Tibial nerve (tissue), 4 donors: Measurements from ENCODE around the gene MCRIP1. TPM values are rescaled to one million over a fixed set of nuclear protein-coding genes. Genes with fewer than 3 reads are reported as not detected.

ENCODE experiments used
- DNase-seq, 2 donors: peaks; one replicate each; pipeline ENCODE4 v3.0.0-alpha.2; 2019; ENCODE audit warnings: low spot score in 2 of 2
- H3K27ac ChIP-seq, 4 donors: fragments of 200-600 bp; sonication (generic) in 3 of 4; one replicate each; pipeline ENCODE4 v1.5.1; 2017 to 2019; ENCODE audit warnings: mild to moderate bottlenecking in 1 of 4
- H3K27me3 ChIP-seq, 2 donors: fragments of 200-600 bp; sonication (generic) in 1 of 2; one replicate each; pipeline versions ENCODE4 v1.5.1 to v1.6.0; 2017 to 2019
- H3K36me3 ChIP-seq, 3 donors: fragments of 200-600 bp; sonication (generic); one replicate each; pipeline ENCODE4 v1.5.1; 2018 to 2019
- H3K4me1 ChIP-seq, 4 donors: fragments of 200-600 bp; sonication (generic) in 3 of 4; one replicate each; pipeline ENCODE4 v1.5.1; 2017 to 2019
- H3K4me3 ChIP-seq, 4 donors: fragments of 200-600 bp; sonication (generic) in 3 of 4; one replicate each; pipeline ENCODE4 v1.5.1; 2017 to 2019; ENCODE audit warnings: mild to moderate bottlenecking in 1 of 4, moderate library complexity in 1 of 4
- H3K9me3 ChIP-seq, 4 donors: fragments of 200-600 bp; sonication (generic) in 3 of 4; one replicate each; pipeline ENCODE4 v1.5.1; 2017 to 2019
- CTCF ChIP-seq, 5 experiments: fragments of 200-600 bp in 3 of 5; fragments of 450-650 bp in 2 of 5; sonication (generic) in 3 of 5; IDR thresholded peaks; one replicate each; pipeline ENCODE4 v1.5.1; 2016 to 2019; ENCODE audit warnings: antibody characterized with exemption in 5 of 5, mild to moderate bottlenecking in 3 of 5, moderate library complexity in 2 of 5
- EP300 ChIP-seq, 2 donors: sonication (generic); formaldehyde crosslinking; IDR thresholded peaks; one replicate each; pipeline ENCODE4 v1.6.1; 2017; ENCODE audit warnings: antibody characterized with exemption in 2 of 2, mild to moderate bottlenecking in 1 of 2
- POLR2A ChIP-seq, 2 donors: fragments of 450-650 bp; IDR thresholded peaks; one replicate each; pipeline ENCODE4 v1.6.1; 2017; ENCODE audit warnings: antibody characterized with exemption in 2 of 2, mild to moderate bottlenecking in 2 of 2, moderate library complexity in 2 of 2
- WGBS, 2 donors: methylation state at CpG; one replicate each; pipeline ENCODE4 v1.1.5; 2018; 5-methylcytosine and 5-hydroxymethylcytosine counted together
- total RNA-seq, 4 donors: library from RNA; depleted of rRNA; stranded (reverse); fragments of >200 nt; gene quantifications; one replicate each; pipeline ENCODE4 v1.1.0, GENCODE V29; 2016

Gene MCRIP1
- total RNA-seq, 4 donors from 2014 or later = 78.7 to 105 (median 92.5) TPM

GRCh38 chr17:81854974-81855774 is 22.1 kb upstream of the MCRIP1 start:
- H3K27ac ChIP-seq = no peak overlapping the region
- no peaks in the 10 kb centered on the region for H3K9me3 ChIP-seq
- no peak for DNase-seq
- H3K27me3 ChIP-seq = no peaks in the 10 kb centered on the region
- H3K36me3 ChIP-seq = peaks cover 0 to 89% (median 40%) of the 10 kb centered on the region in 3 donors
- 68 to 74% methylated on average over 29 of the region's 29 CpGs for WGBS, 2 donors
- no peak overlapping the region for H3K4me3 ChIP-seq
- peaks cover 0 to 46% (median 19%) of the 10 kb centered on the region in 4 donors for H3K4me1 ChIP-seq
- TF ChIP-seq POLR2A (IDR thresholded peaks at IDR 0.05) = no peak
- TF ChIP-seq CTCF (IDR thresholded peaks at IDR 0.05) = no peak
- TF ChIP-seq EP300 (IDR thresholded peaks at IDR 0.05) = no peak

GRCh38 chr17:81852237-81852636 is 19.1 kb upstream of the MCRIP1 start:
- no peaks in the 10 kb centered on the region for H3K27me3 ChIP-seq
- no peak overlapping the region for H3K27ac ChIP-seq
- TF ChIP-seq POLR2A (IDR thresholded peaks at IDR 0.05) (no peak), CTCF (IDR thresholded peaks at IDR 0.05) (no peak), EP300 (IDR thresholded peaks at IDR 0.05) (no peak)
- 86 to 91% methylated on average over 8 to 12 of the region's 12 CpGs for WGBS, 2 donors
- DNase-seq = no peak
- H3K36me3 ChIP-seq = peaks cover 0 to 95% (median 45%) of the 10 kb centered on the region in 3 donors
- peaks cover 0 to 21% (median 2%) of the 10 kb centered on the region in 4 donors for H3K4me1 ChIP-seq
- H3K4me3 ChIP-seq = no peak overlapping the region
- no peaks in the 10 kb centered on the region for H3K9me3 ChIP-seq

GRCh38 chr17:81851423-81851822 is 18.3 kb upstream of the MCRIP1 start:
- no peaks in the 10 kb centered on the region for H3K9me3 ChIP-seq
- no peak for DNase-seq
- H3K36me3 ChIP-seq = peaks cover 3 to 97% (median 47%) of the 10 kb centered on the region in 3 donors
- no peak overlapping the region for H3K4me3 ChIP-seq
- no peaks in the 10 kb centered on the region for H3K27me3 ChIP-seq
- 91 to 92% methylated on average over 10 to 16 of the region's 16 CpGs for WGBS, 2 donors
- no peak for TF ChIP-seq CTCF (IDR thresholded peaks at IDR 0.05)
- peaks cover 0 to 15% (median 0%) of the 10 kb centered on the region in 4 donors for H3K4me1 ChIP-seq
- H3K27ac ChIP-seq = no peak overlapping the region

GRCh38 chr17:81849457-81849856 is 16.4 kb upstream of the MCRIP1 start:
- Histone ChIP-seq H3K4me3 (no peak overlapping the region), H3K4me1 (no peaks in the 10 kb centered on the region), H3K36me3 (peaks cover 8 to 97% (median 56%) of the 10 kb centered on the region in 3 donors), H3K9me3 (no peaks in the 10 kb centered on the region), H3K27ac (no peak overlapping the region), H3K27me3 (no peaks in the 10 kb centered on the region)
- 90 to 91% methylated on average over 12 of the region's 12 CpGs for WGBS, 2 donors
- TF ChIP-seq CTCF (IDR thresholded peaks at IDR 0.05) (no peak), POLR2A (IDR thresholded peaks at IDR 0.05) (no peak), EP300 (IDR thresholded peaks at IDR 0.05) (no peak)
- DNase-seq = no peak
